Stimulated activated CD4-positive, alpha-beta T cell treated with anti-CD3 and anti-CD28 coated beads, Interleukin-15, amount 100 ng/mL, for 1 hour (primary cell): ENCODE measurements around the gene KDM5B.

Source experiments
- DNase-seq, 2 donors: peaks; one replicate each; pipeline ENCODE4 v3.0.0-alpha.2; 2020; ENCODE audit warnings: low read depth in 1 of 2, low spot score in 1 of 2

The KDM5B gene

GRCh38 chr1:202688401-202688800 is 119.8 kb downstream of the KDM5B start:
- no peak for DNase-seq

- DNase-seq, result no peak
Measured at GRCh38 chr1:202687798-202688197, 120.4 kb downstream of the KDM5B start.

- no peak for DNase-seq
Measured at GRCh38 chr1:202687370-202687769, 120.9 kb downstream of the KDM5B start.

- no peak for DNase-seq
Measured at GRCh38 chr1:202685641-202686040, 122.6 kb downstream of the KDM5B start.

GRCh38 chr1:202684716-202685115 is 123.5 kb downstream of the KDM5B start:
- no peak for DNase-seq

GRCh38 chr1:202683029-202683428 is 125.2 kb downstream of the KDM5B start:
- DNase-seq, result no peak

GRCh38 chr1:202682477-202682876 is 125.7 kb downstream of the KDM5B start:
- DNase-seq, result no peak

- DNase-seq, result no peak
Measured at GRCh38 chr1:202681736-202682420, 126.3 kb downstream of the KDM5B start.

- DNase-seq, result no peak
Measured at GRCh38 chr1:202680586-202681352, 127.5 kb downstream of the KDM5B start.

- no peak for DNase-seq
Measured at GRCh38 chr1:202679406-202680177, 128.6 kb downstream of the KDM5B start.

- no peak for DNase-seq
Measured at GRCh38 chr1:202677433-202677832, 130.8 kb downstream of the KDM5B start.
